ENCODE results near the gene CCDC88B.
A peak's percentile ranks its signal among the peaks of the same experiment; 100 is the strongest.

Gene CCDC88B

DNA sequence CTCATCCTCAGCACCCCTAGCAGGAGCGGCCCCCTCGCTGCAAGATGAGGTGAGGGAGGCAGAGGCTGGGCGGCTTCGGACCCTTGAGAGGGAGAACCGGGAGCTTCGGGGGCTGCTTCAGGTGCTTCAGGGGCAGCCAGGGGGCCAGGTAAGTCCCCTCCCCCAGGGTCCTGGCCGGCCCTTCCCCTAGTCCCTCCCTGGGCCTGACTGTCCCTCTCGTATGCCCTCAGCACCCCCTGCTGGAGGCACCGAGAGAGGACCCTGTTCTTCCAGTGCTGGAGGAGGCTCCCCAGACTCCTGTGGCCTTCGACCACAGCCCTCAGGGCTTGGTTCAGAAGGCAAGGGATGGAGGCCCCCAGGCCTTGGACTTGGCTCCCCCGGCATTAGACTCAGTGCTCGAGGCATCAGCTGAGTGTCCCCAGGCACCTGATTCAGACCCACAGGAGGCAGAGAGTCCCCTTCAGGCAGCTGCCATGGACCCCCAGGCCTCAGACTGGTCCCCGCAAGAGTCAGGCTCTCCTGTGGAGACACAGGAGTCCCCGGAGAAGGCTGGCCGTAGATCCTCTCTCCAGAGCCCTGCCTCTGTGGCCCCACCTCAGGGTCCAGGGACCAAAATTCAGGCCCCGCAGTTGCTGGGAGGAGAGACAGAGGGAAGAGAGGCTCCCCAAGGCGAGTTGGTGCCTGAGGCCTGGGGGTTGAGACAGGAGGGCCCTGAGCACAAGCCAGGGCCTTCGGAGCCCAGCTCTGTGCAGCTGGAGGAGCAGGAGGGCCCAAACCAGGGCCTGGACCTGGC is 4.0 kb downstream of the CCDC88B start:
- DNase-seq, result peak in 1 of 51 donors; percentile 12

DNA sequence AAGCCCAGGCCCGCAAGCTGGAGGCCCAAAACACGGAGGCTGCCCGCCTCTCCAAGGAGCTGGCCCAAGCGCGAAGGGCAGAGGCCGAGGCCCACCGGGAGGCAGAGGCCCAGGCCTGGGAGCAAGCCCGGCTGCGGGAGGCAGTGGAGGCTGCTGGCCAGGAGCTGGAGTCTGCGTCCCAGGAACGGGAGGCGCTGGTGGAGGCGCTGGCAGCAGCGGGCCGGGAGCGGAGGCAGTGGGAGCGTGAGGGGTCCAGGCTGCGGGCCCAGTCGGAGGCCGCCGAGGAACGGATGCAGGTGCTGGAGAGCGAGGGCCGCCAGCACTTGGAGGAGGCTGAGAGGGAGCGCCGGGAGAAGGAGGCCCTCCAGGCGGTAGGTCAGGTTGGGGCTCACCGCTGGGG is 4.8 kb downstream of the CCDC88B start:
- DNase-seq, result no peak

- DNase-seq, result no peak
Measured at GRCh38 chr11:64347193-64347867, 7.3 kb downstream of the CCDC88B start.

DNA sequence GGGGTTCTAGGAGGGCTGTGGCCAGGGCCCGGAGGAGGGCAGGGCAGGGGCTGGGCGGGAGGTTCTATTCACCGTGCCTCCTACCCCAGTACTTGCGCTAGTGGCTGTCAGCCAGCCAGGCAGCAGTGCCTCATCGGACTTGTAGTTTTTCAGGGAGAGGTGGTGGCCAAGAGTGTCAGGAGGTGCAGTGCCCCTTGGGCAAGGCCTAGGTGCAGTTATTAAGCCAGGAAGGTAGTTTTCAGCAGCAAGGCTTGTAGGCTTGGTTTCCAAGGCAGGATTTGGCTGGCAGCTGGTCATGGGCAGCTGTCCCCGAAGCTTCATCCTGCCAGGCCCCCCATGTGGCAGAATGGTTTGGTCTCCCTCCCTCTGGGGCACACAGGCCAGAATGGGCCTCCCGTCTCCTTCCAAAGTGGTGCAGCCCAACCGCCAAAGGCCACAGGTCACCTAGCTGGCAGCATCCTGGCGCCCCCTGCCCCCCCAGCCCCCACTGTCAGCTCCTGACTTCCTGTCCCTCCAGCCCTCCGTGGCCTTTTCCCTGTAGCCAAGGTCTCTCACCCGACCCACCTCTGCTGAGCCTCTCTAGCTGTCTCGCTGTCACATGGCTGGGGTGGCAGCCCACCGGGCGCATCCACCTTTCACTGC is 8.5 kb downstream of the CCDC88B start:
- DNase-seq, result peak in 2 of 51 donors; percentile 7 to 27

DNA sequence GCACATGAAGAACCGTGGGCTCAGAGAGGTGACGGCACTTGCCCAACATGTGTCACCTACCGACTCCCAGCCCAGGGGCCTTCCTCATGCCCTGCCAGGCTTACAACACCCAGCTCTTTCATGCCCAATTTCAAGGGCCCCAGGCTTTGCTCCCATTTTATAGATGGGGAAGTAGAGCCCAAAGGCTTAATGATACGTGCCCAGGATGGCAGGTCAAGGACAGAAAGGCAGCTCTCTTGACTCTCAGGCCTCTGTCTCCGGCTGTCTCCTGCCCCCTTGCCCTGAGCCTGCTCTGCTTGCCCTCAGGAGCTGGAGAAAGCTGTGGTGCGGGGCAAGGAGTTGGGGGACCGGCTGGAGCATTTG is 9.0 kb downstream of the CCDC88B start:
- no peak for DNase-seq

GRCh38 chr11:64349404-64349803 is 9.4 kb downstream of the CCDC88B start:
- DNase-seq, result no peak

DNA sequence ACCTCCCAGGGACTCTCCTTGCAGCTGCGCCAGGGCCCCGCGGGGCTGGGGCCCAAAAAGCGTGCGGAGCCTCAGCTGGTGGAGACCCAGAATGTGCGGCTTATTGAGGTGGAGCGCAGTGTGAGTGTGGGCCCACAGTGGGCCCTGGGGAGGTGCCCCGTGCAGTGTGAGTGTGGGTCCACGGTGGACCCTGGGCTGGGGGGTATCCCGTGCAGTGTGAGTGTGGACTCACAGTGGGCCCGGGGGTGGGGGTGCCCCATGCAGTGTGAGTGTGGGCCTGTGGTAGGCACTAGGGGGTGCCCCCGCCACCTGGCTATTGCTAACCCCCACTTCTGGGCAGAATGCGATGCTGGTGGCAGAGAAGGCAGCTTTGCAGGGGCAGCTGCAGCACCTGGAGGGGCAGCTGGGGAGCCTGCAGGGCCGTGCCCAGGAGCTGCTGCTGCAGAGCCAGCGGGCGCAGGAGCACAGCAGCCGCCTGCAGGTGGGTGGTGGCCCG is 11.2 kb downstream of the CCDC88B start:
- no peak for DNase-seq

DNA sequence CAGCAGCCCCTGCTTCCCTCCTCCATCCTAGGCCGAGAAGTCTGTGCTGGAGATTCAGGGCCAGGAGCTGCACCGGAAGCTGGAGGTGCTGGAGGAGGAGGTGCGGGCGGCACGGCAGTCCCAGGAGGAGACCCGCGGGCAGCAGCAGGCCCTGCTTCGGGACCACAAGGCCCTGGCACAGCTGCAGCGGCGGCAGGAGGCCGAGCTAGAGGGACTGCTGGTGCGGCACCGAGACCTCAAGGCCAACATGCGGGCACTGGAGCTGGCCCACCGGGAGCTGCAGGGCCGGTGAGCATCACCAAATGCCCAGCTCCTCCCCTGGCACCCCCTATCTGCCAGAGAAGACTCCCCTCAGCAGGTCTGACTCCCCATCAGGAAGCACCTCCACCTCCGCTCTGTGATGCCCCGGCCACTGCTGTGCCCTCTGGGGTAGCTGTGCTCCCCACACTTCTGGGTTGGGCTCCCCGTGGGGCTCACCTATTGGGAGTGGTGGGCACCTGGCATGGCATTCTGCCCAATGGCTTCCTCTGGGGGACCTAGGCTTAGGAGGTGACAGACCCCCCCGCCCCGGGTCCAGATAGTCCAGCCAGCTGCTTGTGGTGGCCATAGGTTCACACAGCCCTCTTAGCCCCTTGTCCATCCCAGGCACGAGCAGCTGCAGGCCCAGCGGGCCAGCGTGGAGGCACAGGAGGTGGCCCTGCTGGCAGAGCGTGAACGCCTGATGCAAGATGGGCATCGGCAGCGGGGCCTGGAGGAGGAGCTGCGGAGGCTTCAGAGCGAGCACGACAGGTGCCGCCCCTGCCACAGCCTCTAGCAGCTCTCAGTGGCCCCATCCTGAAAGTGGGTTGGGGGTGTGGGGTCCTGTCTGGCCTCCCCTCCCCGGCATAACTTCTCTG is 12.3 kb downstream of the CCDC88B start:
- DNase-seq, result no peak

DNA sequence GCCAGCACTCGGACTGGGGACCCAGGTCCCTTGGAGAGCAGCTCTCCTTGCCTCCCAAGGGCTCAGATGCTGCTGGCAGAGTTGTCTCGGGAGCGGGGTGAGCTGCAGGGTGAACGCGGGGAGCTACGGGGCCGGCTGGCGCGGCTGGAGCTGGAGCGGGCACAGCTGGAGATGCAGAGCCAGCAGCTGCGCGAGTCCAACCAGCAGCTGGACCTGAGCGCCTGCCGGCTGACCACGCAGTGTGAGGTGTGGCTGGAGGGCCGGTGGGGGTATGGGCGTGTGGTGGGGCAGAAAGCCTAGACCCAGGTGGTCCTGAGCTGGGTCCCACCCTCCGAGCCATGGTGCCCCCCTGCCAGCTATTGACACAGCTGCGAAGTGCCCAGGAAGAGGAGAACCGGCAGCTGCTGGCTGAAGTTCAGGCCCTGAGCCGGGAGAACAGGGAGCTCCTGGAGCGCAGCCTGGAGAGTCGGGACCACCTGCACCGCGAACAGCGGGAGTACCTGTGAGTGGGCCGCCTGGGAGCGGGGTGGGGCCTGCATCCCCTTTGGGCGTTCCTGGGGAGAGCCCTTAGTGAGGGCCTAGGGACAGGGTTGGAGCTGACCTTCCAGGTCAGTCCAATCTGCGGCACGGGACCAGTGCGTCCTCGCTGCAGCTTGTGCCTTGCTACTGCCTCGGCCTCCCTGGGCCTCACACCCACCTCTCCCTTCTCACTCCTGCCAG is 13.2 kb downstream of the CCDC88B start:
- peak in 1 of 51 donors; percentile 17 for DNase-seq

- no peak for DNase-seq
Measured at GRCh38 chr11:64353715-64354506, 13.9 kb downstream of the CCDC88B start.

DNA sequence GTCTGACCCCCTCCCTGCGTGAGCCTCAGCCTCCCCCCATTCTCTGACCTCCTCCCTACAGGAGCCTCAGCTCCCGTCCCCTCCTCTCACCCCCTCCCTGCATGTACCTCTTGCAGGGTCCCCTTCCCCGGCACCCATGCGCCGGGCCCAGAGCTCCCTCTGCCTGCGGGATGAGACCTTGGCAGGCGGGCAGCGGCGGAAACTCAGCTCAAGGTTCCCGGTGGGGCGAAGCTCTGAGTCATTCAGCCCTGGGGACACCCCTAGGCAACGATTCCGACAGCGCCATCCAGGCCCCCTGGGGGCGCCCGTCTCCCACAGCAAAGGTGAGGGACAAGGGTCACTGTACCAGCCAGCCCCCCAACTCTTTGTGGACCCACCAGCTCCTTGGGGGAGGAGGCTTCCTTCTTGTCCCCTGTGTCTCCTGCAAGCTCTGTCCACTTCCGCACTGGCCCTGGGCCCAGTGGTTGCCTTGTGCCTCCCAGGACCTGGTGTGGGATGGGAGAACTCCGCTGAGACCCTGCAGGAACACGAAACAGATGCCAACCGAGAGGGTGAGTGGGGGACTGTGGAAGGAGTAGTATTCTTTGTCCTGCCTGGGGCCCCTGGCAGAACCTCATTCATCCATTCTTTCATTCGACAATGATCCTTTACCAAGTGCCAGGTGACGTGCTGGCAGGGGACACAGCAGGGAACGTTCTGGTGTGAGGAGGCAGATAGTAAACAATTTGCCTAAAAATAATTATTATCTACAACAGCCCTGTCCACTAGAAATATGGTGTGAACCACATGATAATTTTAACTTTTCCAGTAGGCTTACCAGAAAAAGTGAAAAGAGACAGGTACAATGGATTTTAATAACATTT is 15.3 kb downstream of the CCDC88B start:
- peak in 44 of 51 donors; percentile 17 to 83 (median 60) for DNase-seq

- no peak for DNase-seq
Measured at GRCh38 chr11:64356498-64357411, 16.8 kb downstream of the CCDC88B start.

- DNase-seq, result no peak
Measured at GRCh38 chr11:64357446-64357845, 17.4 kb downstream of the CCDC88B start.

GRCh38 chr11:64357904-64358535 is 18.0 kb downstream of the CCDC88B start:
- no peak for DNase-seq

DNA sequence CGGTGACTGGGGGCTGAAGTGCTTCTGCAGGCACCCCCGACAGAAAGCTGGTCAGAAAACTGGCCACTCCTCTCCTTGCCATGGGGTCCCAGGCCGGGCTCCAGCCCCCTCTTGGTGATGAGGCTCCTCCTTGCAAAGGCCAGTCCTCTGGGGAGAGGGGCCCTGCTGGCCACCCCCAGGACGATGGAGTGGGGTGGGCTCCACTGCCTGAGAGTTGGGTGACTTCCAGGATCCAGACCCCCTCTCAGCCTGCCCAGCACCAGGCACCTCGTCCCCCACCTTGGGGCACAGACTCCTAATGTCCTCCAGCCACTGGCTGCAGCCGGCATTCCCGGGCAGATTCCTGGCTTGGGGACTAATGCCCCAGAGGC is 18.5 kb downstream of the CCDC88B start:
- DNase-seq, result peak in 1 of 51 donors; percentile 73

DNA sequence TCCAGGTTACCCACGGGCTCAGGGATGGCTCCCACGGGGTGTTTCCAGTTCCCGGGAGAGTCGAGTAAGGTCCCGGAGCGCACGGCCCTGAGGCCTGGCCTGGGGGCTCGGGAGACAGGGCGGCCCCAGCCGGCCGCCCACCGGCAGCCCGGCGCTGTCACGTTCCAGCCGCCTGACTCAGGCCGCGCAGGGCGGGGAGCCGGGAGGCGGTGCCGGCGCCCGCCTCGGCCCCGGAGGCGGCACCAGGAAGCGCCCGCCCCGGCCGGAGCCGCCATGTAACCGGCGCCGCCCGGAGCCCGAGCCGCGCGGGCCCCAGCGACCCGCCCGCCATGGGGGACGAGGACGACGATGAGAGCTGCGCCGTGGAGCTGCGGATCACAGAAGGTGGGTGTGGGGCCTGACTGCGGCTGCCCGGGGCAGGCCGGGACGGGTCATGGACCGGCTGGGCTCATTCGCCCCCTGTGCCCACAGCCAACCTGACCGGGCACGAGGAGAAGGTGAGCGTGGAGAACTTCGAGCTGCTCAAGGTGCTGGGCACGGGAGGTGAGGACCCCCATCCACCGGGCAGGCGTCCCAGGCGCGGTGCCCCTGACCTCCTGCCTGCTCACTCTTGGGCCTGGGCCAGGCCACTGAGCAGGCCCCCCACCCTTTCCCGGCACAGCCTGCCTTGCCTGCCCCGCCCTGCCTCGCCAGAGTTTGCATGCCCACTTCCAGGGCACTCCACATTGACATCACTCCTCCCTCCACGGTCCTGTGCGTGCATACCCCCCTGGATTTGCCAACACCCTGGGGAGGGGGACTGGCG is 19.1 kb downstream of the CCDC88B start, which contains the start of gene RPS6KA4:
Gene RPS6KA4 (plus strand): TSS at position 256 of the 805 bp plus-strand sequence. CDS start 74 bp downstream, at position 330.
- peak in 35 of 51 donors; percentile 9 to 77 (median 53) for DNase-seq

Data from hypothalamus (tissue), 51 donors.